ENCODE data around the gene ATG9B. TPM values are rescaled to one million over a fixed set of nuclear protein-coding genes. Genes with fewer than 3 reads are reported as not detected.
A peak's percentile ranks its signal among the peaks of the same experiment; 100 is the strongest.

Gene ATG9B
- polyA plus RNA-seq, 2 donors = 36.0 to 143 TPM

- Histone ChIP-seq H3K9me3 (ENCODE audit: control insufficient read depth in 2 of 2, insufficient read depth in 1 of 2, low read depth in 1 of 2, low read length in 1 of 2) (no peaks in the 10 kb centered on the region), H3K4me3 (ENCODE audit: low read depth in 1 of 2, low read length in 2 of 2) (no peak overlapping the region), H3K27me3 (ENCODE audit: control insufficient read depth in 1 of 2, insufficient read depth in 2 of 2, low read length in 2 of 2) (no peaks in the 10 kb centered on the region), H3K36me3 (ENCODE audit: control insufficient read depth in 2 of 2, insufficient read depth in 2 of 2, low read length in 1 of 2) (no peaks in the 10 kb centered on the region), H3K27ac (ENCODE audit: low read depth in 2 of 2, low read length in 1 of 2) (no peak overlapping the region), H3K4me1 (ENCODE audit: control insufficient read depth in 2 of 2, insufficient read depth in 2 of 2, low read length in 1 of 2) (no peaks in the 10 kb centered on the region)
- WGBS, 2 donors = 85 to 89% methylated on average over 5 of the region's 5 CpGs
Measured at GRCh38 chr7:150997817-150998216, 26.5 kb downstream of the ATG9B start.

DNA sequence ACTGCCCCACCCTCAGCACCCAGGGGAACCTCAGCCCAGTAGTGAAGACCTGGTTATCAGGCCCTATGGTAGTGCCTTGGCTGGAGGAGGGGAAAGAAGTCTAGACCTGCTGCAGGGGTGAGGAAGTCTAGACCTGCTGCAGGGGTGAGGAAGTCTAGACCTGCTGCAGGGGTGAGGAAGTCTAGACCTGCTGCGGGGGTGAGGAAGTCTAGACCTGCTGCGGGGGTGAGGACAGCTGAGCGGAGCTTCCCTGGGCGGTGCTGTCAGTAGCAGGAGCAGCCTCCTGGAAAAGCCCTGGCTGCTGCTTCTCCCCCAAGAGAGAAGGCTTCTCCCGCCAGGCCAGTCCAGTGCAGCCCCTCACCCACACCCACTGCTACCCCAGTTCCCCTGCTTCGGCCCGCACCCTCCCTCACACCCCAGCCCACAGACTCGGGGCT is 27.2 kb downstream of the ATG9B start:
- Histone ChIP-seq H3K27ac (ENCODE audit: low read depth in 2 of 2, low read length in 1 of 2) (no peak overlapping the region), H3K4me1 (ENCODE audit: control insufficient read depth in 2 of 2, insufficient read depth in 2 of 2, low read length in 1 of 2) (no peaks in the 10 kb centered on the region), H3K4me3 (ENCODE audit: low read depth in 1 of 2, low read length in 2 of 2) (no peak overlapping the region), H3K36me3 (ENCODE audit: control insufficient read depth in 2 of 2, insufficient read depth in 2 of 2, low read length in 1 of 2) (no peaks in the 10 kb centered on the region), H3K9me3 (ENCODE audit: control insufficient read depth in 2 of 2, insufficient read depth in 1 of 2, low read depth in 1 of 2, low read length in 1 of 2) (no peaks in the 10 kb centered on the region), H3K27me3 (ENCODE audit: control insufficient read depth in 1 of 2, insufficient read depth in 2 of 2, low read length in 2 of 2) (no peaks in the 10 kb centered on the region)
- WGBS, 2 donors = 85 to 88% methylated on average over 8 of the region's 8 CpGs

- Histone ChIP-seq H3K4me1 (ENCODE audit: control insufficient read depth in 2 of 2, insufficient read depth in 2 of 2, low read length in 1 of 2) (no peaks in the 10 kb centered on the region), H3K27me3 (ENCODE audit: control insufficient read depth in 1 of 2, insufficient read depth in 2 of 2, low read length in 2 of 2) (no peaks in the 10 kb centered on the region), H3K36me3 (ENCODE audit: control insufficient read depth in 2 of 2, insufficient read depth in 2 of 2, low read length in 1 of 2) (no peaks in the 10 kb centered on the region), H3K4me3 (ENCODE audit: low read depth in 1 of 2, low read length in 2 of 2) (no peak overlapping the region), H3K27ac (ENCODE audit: low read depth in 2 of 2, low read length in 1 of 2) (no peak overlapping the region), H3K9me3 (ENCODE audit: control insufficient read depth in 2 of 2, insufficient read depth in 1 of 2, low read depth in 1 of 2, low read length in 1 of 2) (peaks cover 0 to under 1% of the 10 kb centered on the region in 2 donors)
- WGBS, 2 donors = 36 to 44% methylated on average over 28 to 31 of the region's 31 CpGs
Measured at GRCh38 chr7:150996376-150997074, 27.8 kb downstream of the ATG9B start.

GRCh38 chr7:150994838-150995510 is 29.3 kb downstream of the ATG9B start:
- Histone ChIP-seq H3K9me3 (ENCODE audit: control insufficient read depth in 2 of 2, insufficient read depth in 1 of 2, low read depth in 1 of 2, low read length in 1 of 2) (peaks cover 0 to 10% of the 10 kb centered on the region in 2 donors), H3K27ac (ENCODE audit: low read depth in 2 of 2, low read length in 1 of 2) (no peak overlapping the region), H3K4me3 (ENCODE audit: low read depth in 1 of 2, low read length in 2 of 2) (peak overlapping the region in 1 of 2 donors; percentile 16), H3K4me1 (ENCODE audit: control insufficient read depth in 2 of 2, insufficient read depth in 2 of 2, low read length in 1 of 2) (no peaks in the 10 kb centered on the region), H3K27me3 (ENCODE audit: control insufficient read depth in 1 of 2, insufficient read depth in 2 of 2, low read length in 2 of 2) (no peaks in the 10 kb centered on the region), H3K36me3 (ENCODE audit: control insufficient read depth in 2 of 2, insufficient read depth in 2 of 2, low read length in 1 of 2) (no peaks in the 10 kb centered on the region)
- WGBS, 2 donors = 65 to 67% methylated on average over 19 of the region's 19 CpGs

DNA sequence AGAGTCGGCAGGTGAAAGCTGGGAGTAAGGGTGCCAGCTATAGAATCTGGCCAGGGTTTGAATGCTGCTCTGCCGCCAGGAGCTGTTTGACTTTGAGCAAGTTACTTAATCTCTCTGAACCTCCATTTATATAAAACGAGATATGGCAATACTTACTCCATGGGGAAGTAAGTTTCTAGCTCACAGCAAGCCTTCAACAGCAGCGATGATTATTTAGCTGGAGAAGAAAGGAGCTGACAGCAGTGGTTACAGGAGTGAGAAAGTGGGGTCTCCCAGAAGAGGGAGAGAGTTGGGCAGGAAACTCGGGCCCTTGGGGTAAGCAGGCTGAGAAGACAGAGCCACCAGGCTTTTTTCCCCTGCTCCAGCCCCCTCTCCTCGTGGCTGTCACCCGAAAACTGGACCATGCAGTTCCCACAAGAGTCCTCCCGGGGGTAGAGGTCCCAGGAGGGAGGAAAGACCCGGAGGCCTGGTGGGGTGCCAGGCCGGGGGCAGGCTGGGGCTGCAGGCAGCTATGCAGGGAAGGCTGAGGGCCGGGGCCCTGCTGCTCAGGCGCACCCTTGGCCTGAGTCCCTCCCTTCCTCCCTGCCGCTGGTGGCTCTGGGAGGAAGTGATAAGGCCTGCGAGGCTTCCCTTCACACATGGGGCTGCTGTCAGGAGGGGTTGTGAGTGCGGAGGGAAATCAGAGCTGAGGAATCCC is 30.0 kb downstream of the ATG9B start:
- Histone ChIP-seq H3K27me3 (ENCODE audit: control insufficient read depth in 1 of 2, insufficient read depth in 2 of 2, low read length in 2 of 2) (no peaks in the 10 kb centered on the region), H3K4me3 (ENCODE audit: low read depth in 1 of 2, low read length in 2 of 2) (peak overlapping the region in 1 of 2 donors; percentile 11), H3K36me3 (ENCODE audit: control insufficient read depth in 2 of 2, insufficient read depth in 2 of 2, low read length in 1 of 2) (no peaks in the 10 kb centered on the region), H3K27ac (ENCODE audit: low read depth in 2 of 2, low read length in 1 of 2) (no peak overlapping the region), H3K4me1 (ENCODE audit: control insufficient read depth in 2 of 2, insufficient read depth in 2 of 2, low read length in 1 of 2) (no peaks in the 10 kb centered on the region), H3K9me3 (ENCODE audit: control insufficient read depth in 2 of 2, insufficient read depth in 1 of 2, low read depth in 1 of 2, low read length in 1 of 2) (peaks cover 0 to 15% of the 10 kb centered on the region in 2 donors)
- 47 to 51% methylated on average over 13 to 15 of the region's 15 CpGs for WGBS, 2 donors

- Histone ChIP-seq H3K9me3 (ENCODE audit: control insufficient read depth in 2 of 2, insufficient read depth in 1 of 2, low read depth in 1 of 2, low read length in 1 of 2) (peaks cover 0 to 15% of the 10 kb centered on the region in 2 donors), H3K27ac (ENCODE audit: low read depth in 2 of 2, low read length in 1 of 2) (peak overlapping the region; percentile 24 to 40), H3K4me1 (ENCODE audit: control insufficient read depth in 2 of 2, insufficient read depth in 2 of 2, low read length in 1 of 2) (peaks cover 0 to 3% of the 10 kb centered on the region in 2 donors), H3K27me3 (ENCODE audit: control insufficient read depth in 1 of 2, insufficient read depth in 2 of 2, low read length in 2 of 2) (no peaks in the 10 kb centered on the region), H3K4me3 (ENCODE audit: low read depth in 1 of 2, low read length in 2 of 2) (no peak overlapping the region), H3K36me3 (ENCODE audit: control insufficient read depth in 2 of 2, insufficient read depth in 2 of 2, low read length in 1 of 2) (no peaks in the 10 kb centered on the region)
- WGBS, 2 donors = 79 to 85% methylated on average over 14 of the region's 14 CpGs
Measured at GRCh38 chr7:150993511-150993910, 30.8 kb downstream of the ATG9B start.

GRCh38 chr7:150992833-150993302 is 31.4 kb downstream of the ATG9B start:
- H3K27me3 ChIP-seq (ENCODE audit: control insufficient read depth in 1 of 2, insufficient read depth in 2 of 2, low read length in 2 of 2) = no peaks in the 10 kb centered on the region
- H3K27ac ChIP-seq (ENCODE audit: low read depth in 2 of 2, low read length in 1 of 2) = peak overlapping the region in 1 of 2 donors; percentile 24
- H3K4me3 ChIP-seq (ENCODE audit: low read depth in 1 of 2, low read length in 2 of 2) = no peak overlapping the region
- H3K36me3 ChIP-seq (ENCODE audit: control insufficient read depth in 2 of 2, insufficient read depth in 2 of 2, low read length in 1 of 2) = no peaks in the 10 kb centered on the region
- H3K9me3 ChIP-seq (ENCODE audit: control insufficient read depth in 2 of 2, insufficient read depth in 1 of 2, low read depth in 1 of 2, low read length in 1 of 2) = peaks cover 0 to 15% of the 10 kb centered on the region in 2 donors
- peaks cover 0 to 6% of the 10 kb centered on the region in 2 donors for H3K4me1 ChIP-seq (ENCODE audit: control insufficient read depth in 2 of 2, insufficient read depth in 2 of 2, low read length in 1 of 2)
- 37 to 40% methylated on average over 5 of the region's 5 CpGs for WGBS, 2 donors

DNA sequence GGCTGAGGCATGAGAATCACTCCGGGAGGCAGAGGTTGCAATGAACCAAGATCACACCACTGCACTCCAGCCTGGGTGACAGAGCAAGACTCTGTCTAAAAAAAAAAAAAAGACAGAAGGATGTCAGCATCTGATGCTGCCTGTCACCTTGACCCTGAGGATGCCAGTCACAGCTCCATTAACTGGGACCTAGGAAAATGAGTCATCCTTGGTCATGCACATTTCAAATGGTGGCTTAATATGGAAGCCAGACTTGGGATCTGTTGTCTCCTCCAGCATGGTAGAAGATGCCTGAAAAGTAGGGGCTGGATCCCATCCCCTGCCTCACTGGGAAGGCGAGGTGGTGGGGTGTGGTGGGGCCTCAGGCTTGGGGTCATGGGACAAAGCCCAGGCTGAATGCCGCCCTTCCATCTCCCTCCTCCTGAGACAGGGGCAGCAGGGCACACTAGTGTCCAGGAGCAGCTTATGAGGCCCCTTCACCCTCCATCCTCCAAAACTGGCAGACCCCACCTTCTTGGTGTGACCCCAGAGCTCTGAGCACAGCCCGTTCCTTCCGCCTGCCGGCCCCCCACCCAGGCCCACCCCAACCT is 32.1 kb downstream of the ATG9B start:
- 64 to 72% methylated on average over 6 of the region's 6 CpGs for WGBS, 2 donors
- H3K4me1 ChIP-seq (ENCODE audit: control insufficient read depth in 2 of 2, insufficient read depth in 2 of 2, low read length in 1 of 2) = peaks cover 0 to 6% of the 10 kb centered on the region in 2 donors
- no peaks in the 10 kb centered on the region for H3K27me3 ChIP-seq (ENCODE audit: control insufficient read depth in 1 of 2, insufficient read depth in 2 of 2, low read length in 2 of 2)
- H3K4me3 ChIP-seq (ENCODE audit: low read depth in 1 of 2, low read length in 2 of 2) = no peak overlapping the region
- peaks cover 0 to 15% of the 10 kb centered on the region in 2 donors for H3K9me3 ChIP-seq (ENCODE audit: control insufficient read depth in 2 of 2, insufficient read depth in 1 of 2, low read depth in 1 of 2, low read length in 1 of 2)
- H3K27ac ChIP-seq (ENCODE audit: low read depth in 2 of 2, low read length in 1 of 2) = peak overlapping the region in 1 of 2 donors; percentile 24
- no peaks in the 10 kb centered on the region for H3K36me3 ChIP-seq (ENCODE audit: control insufficient read depth in 2 of 2, insufficient read depth in 2 of 2, low read length in 1 of 2)

Data from esophagus (tissue), 2 donors.